Activated T-cell treated with anti-CD3 and anti-CD28 coated beads, Interleukin-2, amount 50 U/mL, for 1 hour (primary cell): ENCODE measurements around the gene IFNL2.
"Not testable (repeated sequence)": the region's sequence is repeated elsewhere in the genome, so short reads cannot be mapped to it uniquely, and the experiment has no call there.

Source experiments
- DNase-seq: peaks from one replicate; pipeline ENCODE4 v3.0.0-alpha.2; 2020

The IFNL2 gene

DNA sequence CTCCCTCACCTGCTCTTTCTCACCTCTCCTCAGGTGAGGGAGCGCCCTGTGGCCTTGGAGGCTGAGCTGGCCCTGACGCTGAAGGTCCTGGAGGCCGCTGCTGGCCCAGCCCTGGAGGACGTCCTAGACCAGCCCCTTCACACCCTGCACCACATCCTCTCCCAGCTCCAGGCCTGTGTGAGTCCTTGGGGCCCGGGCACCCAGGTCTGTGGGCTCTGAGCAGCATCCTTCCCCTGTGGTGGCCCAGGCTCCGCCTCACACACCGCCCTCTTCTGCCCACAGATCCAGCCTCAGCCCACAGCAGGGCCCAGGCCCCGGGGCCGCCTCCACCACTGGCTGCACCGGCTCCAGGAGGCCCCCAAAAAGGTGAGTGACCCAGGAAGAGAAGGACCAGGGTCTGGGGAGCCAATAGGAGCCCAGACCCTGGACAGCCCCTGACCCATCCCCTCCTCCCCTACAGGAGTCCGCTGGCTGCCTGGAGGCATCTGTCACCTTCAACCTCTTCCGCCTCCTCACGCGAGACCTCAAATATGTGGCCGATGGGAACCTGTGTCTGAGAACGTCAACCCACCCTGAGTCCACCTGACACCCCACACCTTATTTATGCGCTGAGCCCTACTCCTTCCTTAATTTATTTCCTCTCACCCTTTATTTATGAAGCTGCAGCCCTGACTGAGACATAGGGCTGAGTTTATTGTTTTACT is 29.9 kb downstream of the IFNL2 start:
- DNase-seq = peak; percentile 58

DNA sequence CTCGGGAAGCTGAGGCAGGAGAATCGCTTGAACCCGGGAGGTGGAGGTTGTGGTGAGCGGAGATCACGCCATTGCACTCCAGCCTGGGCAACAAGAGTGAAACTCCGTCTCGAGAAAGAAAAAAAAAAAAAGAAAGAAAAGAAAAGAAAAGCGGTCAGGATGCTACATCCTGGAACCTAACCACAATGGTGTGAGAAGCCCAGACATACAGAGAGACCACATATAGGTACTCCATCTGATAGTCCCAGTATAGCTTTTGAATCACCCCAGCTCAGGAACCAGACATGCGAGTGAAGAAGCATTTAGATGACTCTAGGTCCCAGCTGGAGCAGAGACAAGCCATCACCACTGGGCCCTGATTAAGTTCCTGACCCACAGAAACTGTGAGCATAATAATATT is 31.2 kb downstream of the IFNL2 start:
- no peak for DNase-seq

DNA sequence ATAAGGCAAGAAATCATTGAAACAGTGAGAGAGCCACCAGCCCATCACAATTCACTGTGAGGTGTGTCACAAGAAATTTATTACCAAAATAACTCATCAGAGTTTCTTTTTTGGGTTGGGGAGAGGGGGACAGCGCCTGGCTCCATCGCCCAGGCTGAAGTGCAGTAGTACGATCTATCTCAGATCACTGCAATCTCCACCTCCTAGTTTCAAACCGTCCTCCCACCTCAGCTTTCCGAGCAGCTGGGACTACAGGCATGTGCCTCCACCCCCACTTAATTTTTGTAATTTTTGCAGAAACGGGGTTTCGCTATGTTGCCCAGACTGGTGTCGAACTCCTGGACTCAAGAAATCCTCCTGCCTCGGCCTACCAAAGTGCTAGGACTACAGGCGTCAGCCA is 31.6 kb downstream of the IFNL2 start:
- DNase-seq = no peak

DNA sequence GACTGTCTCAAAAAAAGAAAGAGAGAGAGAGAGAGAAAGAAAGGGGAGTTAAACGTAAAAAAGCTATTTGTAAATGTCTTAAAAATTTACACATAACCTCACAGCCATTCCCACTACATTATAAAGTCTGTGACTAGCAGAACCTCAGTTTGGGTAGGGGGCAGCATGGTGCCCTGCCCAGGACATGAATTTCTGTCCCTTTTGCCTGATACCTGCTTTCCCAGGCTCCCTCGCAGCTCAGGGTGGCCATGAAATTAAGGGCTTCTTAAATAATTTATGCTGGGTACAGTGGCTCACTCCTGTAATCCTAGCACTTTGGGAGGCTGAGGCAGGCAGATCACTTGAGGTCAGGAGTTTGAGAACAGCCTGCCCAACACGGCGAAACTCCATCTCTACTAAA is 32.8 kb downstream of the IFNL2 start:
- DNase-seq = no peak

DNA sequence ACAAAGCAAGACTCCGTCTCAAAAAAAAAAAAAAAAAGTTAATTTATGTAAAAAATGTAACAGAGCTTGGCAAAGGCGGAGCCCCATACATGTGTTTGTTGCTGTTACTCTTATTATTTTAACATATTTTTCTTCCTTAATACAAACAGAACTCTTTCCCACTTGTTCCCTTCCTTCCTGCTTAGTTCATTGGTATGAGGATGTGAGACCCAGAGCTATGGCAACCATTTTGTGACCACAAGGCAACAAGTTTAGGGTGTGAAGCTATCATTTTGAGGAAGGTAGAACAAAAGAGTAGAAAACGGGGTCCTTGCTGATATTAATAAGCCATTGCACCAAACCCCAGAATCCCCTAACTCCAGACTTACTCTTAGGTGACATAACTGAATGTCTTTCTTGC is 33.4 kb downstream of the IFNL2 start:
- no peak for DNase-seq

DNA sequence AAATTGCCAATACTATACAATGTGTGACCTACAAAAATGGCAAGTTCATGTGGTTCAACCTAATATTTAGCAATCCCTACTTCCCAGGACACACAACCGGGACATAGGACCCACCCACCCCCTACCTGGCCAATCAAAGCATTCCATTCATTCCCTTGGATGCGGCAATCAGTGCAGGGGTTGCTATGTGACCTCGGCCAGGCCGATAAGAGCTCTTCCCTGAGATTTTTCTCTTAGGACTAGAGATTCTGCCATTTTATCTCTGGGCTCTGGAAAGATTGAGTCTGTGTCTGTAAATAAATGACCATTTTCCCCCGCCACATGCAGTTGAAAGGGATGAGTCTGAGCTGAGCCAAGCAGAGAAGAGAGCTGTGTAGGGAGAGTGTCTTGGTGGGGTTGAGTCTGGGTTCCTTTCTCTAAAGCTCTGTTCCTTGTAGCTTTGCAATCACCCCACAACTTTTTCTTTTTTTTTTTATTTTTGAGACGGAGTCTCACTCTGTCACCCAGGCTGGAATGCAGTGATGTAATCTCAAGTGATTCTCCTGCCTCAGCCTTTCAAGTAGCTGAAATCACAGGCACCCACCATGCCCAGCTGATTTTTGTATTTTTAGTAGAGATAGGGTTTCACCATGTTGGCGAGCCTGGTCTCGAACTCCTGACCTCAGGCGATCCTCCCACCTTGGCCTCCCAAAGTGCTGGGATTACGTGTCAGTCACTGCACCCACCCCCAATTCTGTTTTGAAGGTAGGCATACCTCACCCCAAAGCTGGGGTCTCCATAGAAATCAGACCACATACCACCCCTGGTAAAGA is 35.4 kb downstream of the IFNL2 start:
- no peak for DNase-seq

DNA sequence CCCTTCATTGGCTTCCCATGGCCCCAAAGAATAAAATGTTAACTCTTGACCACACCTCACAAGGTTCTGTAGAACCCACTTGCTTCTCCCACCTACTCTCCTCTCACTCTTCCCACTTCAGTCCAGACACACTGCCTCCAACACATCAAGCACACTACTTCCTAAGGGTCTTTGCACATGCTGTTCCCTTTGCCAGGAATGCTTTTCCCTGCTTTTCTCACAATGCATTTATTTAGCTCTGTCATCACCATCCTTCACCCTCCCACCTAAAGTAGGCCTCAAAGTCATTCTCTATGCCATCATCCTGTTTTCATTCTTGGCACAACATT is 36.0 kb downstream of the IFNL2 start:
- no peak for DNase-seq

DNA sequence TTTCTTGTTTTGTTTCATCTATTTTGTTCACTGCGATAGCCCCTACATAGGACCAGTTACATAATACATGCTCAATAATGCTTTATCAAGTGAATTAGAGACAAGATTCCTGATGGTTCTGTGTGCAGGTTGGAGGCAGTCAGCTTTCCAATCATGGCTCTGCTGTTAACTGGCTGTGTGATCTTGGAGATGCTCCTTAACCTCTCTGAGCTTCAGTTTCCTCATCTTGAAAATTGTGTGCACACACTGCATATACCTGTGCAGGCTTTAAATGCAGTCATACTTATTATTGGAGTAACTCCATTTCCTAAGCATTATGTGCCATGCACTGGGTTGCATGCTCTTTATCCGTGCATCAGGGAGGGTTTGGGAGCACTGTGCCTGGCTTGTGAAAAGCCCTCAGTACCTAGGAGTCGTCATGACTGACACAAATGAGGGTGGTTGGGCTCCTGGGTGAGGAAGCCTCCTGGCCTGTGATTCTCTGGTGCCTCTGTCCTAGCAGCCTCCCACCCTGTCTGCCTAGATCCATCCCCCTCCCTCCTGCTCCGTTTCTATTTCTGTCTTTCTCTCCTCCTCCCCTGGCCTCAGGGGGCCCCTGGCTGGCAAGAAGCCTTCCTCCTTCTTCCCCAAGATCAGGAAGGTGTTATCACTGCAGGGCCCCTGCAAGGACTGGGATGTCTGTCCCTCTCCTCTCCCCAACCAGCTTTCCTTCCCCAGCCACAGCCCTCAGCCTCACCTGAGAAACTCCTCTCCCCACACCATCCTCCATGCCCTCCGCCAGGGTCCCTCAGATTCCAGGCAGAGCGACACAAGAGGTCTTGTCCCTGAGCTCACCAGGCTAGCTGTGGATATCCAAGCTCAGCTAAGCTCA is 36.7 kb downstream of the IFNL2 start:
- DNase-seq = no peak

DNA sequence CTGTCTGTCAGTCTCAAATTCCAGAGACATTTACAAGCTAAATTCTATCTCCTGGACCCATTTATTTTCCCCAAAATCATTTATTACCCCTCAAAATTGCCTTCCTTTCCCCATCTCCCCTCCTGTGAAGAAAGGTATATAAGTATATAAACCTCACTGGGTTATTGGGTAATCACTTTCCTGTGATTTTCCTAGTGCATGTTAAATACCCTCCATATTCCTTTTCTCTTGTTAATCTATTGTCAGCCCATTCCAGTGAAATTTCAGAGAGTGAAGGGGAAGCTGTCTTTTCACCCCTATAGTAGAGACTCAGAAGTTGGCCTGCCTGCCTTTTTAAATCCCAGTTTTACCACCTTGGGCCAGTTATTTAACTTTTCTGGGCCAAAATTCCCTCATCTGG is 37.9 kb downstream of the IFNL2 start:
- no peak for DNase-seq

DNA sequence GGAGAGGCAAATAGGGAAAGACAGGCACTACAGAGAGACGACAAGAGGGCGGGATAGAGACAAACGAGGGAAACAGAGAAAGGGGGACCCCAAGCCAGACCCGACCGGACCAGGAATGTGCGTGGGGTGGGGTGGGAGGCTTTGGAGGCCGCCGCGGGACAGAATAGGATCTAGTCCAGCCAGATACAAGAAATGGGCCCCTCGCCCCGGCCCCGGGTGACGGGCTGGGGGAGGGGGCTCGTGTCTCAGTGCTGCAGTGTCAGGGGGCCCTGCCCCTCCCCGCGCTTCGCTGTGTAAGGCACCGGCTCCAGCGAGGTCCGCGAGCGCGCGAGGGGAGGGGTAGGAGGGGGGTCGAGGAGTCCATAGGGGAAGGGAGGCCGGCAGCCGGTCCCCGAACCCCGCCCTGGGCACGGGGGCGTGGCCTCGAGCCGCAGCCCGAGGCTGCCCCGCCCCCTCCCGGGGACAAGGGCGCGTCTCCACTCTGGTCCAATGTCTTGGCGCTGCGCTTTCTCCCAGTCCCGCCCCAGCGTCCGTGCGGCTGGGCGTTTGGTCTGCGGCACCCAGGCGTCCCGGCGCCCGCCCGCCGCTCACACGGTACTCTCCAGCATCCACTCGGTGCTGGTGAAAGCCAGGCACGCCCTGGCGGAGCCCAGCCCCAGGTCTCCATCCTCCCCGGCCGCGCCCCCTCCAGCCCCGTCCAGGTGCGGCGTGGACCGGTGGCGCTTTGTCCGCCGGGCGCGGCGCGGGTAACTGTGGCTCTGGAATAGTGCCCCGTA is 39.0 kb downstream of the IFNL2 start:
- DNase-seq = no peak

DNA sequence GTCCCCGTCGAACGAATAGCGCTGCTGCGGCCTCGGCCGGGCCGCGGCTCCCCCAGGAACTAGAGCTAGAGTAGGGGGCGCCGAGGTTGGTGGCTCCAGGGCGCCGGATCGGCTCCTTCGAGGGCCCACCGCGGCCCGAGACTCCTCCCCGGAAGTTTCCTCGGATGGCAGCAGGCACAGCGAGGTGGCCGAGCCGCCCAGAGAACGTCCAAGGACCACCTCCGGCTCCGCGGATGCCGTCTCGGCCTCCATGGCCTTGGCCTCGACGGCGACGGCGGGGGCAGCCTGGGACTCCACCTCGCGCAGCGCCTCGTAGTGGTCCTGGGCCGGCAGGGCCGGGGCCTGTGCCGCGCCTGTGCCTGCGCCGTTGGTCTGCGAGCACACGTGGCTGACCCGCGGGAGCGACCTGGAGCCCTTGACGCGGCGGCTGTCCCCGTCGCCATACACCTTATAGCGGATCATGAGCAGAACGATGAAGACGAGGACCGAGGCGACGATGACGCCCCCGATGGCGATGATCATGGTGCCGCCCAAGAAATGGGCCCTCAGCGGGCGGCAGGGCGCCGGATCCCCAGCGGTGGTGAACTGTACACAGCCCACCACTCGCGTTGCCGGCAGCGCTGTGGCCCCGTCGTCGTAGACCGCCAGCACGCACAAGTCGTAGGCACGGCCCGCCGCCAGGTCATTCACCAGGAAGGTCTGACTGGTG is 39.8 kb downstream of the IFNL2 start:
- DNase-seq = no peak

DNA sequence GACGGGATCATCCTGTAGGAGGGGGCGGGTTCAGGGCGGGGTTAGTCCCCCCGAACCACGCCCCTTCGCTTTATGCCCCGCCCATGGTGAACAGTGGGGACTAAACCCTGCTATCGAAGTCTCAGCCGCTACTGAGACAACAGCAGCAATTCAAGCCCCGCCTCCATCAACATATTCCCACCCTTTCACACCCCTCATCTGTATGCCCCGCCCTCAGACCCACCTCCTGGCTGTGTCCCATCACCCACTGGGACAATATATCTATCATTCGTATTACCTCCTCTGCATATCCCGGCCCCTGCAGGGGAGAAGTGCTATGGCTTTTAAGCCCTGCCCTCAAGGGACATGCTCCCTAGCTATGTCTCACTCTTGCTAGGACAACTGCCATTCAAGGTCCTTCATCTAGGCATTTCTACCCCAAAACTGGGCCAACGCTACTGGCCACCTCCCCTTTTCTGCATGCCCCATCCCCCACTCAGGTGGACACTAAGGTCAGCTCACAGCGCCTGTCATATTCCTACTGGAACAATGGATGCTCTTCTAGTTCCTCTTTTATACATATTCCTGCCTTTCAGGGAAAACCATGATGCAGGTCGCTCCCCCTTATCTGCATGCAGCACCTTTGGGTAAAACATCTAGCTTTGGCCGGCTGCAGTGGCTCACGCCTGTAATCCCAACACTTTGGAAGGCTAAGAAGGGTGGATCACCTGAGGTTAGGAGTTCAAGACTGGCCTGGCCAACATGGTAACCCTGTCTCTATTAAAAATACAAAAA is 40.5 kb downstream of the IFNL2 start:
- DNase-seq = no peak

DNA sequence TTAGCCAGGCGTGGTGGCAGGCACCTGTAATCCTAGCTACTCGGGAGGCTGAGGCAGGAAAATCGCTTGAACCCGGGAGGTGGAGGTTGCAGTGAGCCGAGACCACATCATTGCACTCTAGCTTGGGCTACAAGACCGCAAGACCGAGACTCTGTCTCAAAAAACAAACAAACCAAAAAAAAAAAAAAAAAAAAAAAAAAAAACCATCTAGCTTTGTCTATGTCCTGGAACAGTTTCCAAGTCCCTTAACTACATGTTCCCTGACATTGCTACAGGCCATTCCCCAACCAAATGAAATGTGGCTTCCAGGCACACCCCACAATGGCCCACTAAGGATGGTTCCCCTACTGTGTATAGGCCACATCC is 41.1 kb downstream of the IFNL2 start:
- DNase-seq = not testable (repeated sequence)

DNA sequence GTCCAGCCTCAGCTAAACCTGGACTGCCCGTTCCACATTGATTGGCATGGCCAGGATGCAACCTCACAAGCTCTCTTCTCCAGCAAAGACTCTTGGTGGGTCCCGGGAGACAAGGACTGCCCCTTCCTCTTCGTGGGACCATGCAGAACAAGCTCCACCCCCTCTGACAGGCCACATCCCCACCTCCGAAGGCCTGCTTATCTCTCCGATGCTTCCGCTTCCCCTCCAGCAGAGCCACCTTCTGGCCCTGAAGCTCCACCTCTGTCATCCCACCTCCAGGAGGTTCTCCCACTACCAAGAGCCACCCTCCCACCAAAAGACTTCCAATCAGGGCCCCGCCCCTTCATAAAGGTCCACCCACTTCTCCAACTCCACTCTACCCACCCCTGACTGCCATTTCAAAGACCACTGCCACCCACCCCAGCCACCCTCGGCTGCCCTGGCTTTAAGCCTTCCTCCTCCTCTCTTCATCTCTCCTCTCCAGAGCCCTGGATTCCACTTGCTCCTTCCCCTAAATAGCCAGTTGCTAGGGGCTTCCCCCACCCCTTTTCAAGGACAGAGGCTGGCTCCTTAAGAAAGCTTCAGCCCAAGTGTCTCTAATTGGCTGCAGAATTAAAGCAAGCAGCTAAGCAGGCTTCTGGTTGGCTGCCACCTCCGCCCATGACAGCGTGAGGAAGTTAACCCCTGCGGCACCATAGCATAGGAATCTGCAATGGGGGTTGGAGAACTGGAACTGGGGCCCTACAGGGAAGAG is 42.5 kb downstream of the IFNL2 start:
- no peak for DNase-seq

DNA sequence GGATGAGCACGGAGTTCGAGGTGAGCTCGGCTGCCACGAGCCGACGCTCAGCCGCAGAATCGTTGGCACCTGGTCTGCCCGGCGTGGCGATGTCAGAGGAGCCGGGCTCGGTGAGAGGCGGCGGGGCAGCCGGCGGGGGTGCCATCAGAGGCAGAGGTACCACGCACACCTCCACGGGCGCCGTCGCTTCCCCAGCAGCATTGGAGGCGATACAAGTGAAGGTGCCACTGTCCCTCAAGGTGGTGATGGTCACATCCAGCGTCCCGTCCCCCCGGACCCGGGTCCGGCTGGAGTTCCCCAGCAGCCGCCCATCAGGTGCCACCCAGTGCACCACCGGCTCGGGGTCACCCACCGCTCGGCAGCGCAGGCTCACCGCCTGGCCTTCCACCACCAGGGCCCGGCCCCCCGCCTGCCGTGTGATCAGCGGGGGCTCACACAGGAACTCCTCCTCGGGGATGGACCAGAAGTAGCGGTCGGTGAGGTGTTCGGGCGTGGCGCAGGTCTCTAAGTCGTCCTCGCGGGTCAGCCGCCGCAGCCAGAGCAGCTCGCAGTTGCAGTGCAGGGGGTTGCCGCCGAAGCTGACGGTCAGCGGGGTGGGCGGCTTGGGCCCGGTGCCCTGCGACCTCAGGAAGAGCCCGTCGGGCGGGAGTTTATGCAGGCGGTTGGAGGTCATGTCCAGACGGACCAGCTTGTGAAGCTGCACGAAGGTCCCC is 46.0 kb downstream of the IFNL2 start:
- DNase-seq = no peak

DNA sequence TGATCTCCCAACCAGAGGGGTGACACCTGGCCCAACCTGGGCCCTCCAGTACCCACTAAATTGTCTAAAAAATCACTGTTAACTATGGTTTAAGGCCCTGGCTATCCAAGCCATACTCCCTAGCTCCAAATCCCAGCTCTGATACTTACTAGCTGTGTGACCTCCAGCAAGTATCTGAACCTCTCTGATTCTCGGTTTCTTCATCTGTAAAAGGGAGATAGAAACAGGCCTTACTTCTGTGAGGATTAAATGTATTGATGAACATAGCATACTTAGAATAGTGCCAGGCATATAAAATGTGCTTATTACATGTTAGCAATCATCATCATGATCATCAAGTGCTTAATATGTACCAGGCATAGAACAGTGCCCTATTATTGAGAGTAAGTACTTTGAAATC is 47.7 kb downstream of the IFNL2 start:
- DNase-seq = no peak

DNA sequence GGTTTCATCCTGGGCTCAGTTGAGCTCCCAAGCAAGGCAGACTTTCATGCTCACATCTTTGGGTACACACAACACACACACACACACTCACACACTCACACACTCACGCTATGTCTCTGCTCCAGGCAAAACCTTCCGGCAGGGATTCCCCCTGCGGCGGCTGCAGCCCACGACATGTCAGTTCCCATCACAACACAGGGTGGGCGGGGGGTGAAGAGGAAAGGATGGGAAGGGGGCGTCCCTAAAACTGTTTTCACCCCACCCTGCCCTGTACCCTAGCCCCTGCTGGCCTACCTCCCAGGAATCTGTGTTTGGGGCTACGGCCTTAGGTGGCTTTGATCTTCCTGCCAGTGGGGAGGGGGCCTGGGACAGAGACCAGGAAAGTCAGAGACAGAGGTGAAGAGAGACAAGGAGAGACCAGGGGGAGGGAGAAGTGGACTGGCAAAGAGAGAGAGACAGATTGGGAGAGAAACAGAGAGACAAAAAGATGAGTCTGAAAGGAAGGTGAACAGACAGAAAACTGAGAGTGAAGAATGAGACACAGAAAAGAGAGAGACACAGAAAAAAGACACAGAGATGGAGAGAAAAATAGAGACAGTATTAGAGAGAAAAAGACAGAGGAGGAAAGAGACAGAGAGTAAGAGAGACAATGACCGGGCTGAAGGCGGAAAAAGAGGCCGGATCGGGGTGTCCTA is 48.6 kb downstream of the IFNL2 start:
- no peak for DNase-seq

DNA sequence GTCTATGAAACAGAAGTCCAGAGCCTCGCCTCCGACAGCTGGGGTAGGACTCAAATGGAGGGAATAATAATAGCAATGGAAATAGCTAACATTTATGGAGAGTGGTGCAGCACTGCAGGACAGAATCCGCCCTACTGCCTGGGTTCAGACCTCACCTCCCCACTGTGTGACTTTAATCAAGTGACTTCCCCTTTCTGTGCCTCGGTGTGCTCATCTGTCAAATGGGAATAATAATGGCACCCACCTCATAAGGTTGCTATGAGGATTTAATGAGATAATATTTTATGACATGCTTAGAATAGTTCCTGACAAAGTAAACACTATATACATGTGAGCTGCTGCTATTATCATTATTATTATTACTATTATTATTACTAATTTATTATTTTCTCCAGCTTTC is 49.3 kb downstream of the IFNL2 start:
- DNase-seq = no peak

DNA sequence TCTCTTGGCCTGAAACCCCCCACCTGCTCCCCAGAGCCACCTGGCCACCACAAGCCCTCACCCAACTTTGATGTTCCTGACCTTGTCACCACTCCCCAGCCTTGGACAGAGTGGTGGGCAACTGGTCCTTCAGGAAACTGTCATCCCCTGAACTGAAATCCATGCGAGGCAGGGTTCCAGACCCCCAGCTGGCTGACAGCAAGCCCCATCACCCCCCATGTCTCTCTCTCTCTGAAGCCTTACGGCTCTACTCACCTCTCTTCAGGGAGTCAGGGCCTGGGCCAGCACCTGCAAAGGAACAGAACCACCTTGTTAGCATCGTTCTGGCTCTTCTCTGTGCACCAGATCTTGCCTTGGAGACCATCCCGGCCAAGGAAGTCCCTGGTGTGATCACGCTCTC is 49.9 kb downstream of the IFNL2 start:
- DNase-seq = no peak

DNA sequence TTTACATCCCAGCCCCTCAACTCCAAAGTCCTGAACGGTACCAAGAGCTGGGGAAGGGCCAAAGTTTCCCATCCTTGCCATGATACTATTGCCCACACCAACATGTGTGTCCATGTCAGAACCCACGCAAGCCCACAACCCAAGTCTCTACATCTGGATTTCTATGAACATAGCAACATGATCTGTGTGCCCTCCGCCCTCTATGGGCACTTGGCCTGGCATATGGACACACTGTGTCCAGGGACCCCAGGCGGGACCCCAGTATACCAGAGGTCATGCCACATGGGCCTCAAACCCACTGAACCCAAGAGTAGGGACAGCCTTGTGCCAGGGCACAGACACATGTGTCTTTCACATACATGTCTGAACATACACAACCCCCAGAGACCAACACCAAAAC is 50.5 kb downstream of the IFNL2 start:
- DNase-seq = no peak
